NOMO-1 treated with DMSO at 0.1 percent for 48 hours (cell line): ENCODE data around the gene ACTR3.

Source experiments
- DNase-seq: peaks from one replicate; lab custom pipeline; 2025; ENCODE audit not compliant: unreplicated experiment; lab: John Stamatoyannopoulos, UW

ACTR3 gene

DNA sequence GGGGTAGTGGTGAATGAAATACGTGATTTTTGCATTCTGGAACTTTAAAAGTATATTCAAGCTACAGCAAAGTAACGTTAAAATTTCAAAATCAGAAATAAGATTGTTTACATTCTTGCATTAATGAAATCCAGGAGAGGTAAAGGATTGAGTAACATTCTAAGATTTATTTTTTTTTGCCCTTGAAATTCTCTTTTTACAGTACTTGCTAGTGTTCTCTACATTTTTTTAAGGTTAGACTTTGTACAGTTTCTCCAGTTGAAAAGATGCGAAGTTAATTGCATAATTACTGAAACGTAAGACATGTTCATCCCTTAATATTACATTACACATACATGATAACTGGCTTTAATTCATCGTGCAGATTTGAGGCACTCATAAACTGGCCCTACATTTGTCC lies 74.5 kb downstream of the ACTR3 start:
- DNase-seq: no peak

DNA sequence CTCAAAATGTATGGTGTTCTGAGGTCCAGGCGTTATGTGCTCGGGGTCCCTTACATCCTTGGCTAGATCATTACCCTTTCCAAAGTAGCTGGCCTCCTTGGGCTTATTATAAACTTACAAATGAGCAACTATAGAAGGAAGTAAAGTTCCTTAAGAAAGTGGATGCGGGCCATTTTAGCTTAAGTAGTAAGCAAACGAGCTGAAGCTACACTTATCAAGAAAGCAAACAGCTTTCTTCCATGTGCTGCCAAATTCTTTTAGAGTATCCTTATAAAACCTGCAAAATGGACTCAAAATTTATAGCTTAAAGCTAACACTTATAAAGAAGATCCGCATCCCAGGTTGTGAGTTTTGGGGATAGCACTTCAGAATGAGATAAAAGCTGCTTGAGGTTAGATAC lies 75.3 kb downstream of the ACTR3 start:
- no peak for DNase-seq

GRCh38 chr2:113965644-113966043 lies 75.8 kb downstream of the ACTR3 start:
- peak; percentile 53 for DNase-seq

- no peak for DNase-seq
These were observed 76.3 kb downstream of the ACTR3 start for GRCh38 chr2:113966171-113966570.

DNA sequence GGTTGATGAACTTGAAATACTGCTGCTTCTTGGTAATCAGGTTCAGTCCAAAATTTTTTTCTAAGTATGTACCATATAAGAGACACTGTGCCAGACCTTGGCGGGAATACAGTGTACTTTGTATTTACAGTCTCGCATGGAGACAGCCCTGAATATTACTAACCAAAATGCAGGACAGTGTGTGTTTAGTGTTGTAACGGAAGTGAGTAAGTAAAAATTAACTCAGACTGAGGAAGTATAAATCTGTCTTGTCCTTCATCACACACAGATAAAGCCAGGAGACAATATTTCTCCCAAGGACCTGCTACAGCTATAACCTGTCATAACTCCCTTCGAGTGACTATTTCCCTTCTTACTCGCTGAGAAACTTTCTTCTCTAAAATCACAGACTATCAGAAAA lies 76.9 kb downstream of the ACTR3 start:
- DNase-seq: peak; percentile 50

DNA sequence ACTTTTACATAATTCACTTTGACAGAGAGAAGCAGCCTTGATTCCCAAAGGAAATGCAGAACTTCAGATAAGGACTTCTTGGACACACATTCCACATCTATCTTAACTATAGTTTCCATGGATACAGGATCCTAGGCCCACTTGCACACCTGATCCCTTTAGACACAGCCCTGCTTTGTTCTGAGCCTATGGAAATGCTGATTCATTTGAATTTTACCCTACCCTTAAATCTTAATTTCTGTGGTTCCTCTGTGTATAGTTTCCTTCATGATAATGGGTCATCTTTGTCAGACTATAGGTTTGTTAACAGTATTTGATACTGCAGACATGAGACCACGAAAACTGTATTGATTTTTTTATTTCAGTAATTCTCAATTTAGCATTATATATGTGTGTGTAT lies 77.4 kb downstream of the ACTR3 start:
- DNase-seq: no peak

- no peak for DNase-seq
These were observed 82.9 kb downstream of the ACTR3 start for GRCh38 chr2:113972766-113973165.

DNA sequence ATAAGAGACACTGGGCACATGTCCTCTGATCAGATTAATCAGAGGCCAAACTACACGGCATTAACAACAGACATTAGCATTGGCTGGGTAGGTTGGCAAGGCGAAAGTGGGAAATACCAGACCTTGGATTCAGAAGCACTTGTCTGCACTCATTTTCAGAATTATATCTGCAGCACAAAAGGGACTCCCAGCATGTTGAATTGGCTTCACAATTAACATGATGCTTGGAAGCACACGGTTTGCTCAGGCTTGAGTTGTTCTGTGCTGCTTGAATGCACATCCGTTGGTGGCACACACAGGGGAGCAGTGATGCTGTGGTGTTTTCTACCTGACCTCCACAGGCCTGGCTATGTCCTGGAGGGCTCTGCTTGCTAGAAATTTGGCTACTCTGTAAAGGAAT lies 83.9 kb downstream of the ACTR3 start:
- DNase-seq: no peak

GRCh38 chr2:113974727-113975126 lies 84.8 kb downstream of the ACTR3 start:
- DNase-seq: no peak

GRCh38 chr2:113976277-113976928 lies 86.5 kb downstream of the ACTR3 start:
- no peak for DNase-seq

GRCh38 chr2:113977060-113977659 lies 87.3 kb downstream of the ACTR3 start:
- DNase-seq: no peak

GRCh38 chr2:113977660-113978523 lies 88.0 kb downstream of the ACTR3 start:
- no peak for DNase-seq

DNA sequence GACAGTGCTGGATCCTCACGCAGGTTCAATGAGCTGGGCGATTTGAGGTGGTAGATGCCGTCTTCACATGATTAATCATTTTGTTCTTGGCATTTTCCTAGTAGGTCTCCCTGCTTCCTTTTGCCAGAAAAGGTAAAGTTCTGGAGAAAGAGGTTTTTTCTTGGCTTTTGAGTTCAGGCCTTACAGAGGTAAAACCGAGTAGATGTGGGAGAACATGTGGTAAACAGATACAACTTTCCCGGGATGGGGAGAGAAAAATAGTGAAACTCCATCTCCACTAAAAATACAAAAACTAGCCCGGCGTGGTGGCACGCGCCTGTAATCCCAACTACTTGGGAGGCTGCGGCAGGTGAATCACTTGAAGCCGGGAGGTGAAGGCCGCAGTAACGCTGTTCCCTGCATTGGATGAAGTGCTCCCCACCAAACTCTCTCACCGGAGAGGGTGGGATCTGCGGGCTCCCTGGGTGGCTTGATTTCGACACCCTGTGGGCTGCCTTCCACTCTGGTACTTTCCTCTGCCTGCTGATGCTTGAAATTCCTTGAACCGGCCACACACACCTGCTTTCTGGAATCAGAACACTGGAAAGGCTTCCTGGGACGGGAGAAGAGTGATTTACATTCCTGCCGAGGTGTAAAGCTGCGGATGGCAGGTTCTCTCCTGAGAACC lies 88.8 kb downstream of the ACTR3 start:
- no peak for DNase-seq

DNA sequence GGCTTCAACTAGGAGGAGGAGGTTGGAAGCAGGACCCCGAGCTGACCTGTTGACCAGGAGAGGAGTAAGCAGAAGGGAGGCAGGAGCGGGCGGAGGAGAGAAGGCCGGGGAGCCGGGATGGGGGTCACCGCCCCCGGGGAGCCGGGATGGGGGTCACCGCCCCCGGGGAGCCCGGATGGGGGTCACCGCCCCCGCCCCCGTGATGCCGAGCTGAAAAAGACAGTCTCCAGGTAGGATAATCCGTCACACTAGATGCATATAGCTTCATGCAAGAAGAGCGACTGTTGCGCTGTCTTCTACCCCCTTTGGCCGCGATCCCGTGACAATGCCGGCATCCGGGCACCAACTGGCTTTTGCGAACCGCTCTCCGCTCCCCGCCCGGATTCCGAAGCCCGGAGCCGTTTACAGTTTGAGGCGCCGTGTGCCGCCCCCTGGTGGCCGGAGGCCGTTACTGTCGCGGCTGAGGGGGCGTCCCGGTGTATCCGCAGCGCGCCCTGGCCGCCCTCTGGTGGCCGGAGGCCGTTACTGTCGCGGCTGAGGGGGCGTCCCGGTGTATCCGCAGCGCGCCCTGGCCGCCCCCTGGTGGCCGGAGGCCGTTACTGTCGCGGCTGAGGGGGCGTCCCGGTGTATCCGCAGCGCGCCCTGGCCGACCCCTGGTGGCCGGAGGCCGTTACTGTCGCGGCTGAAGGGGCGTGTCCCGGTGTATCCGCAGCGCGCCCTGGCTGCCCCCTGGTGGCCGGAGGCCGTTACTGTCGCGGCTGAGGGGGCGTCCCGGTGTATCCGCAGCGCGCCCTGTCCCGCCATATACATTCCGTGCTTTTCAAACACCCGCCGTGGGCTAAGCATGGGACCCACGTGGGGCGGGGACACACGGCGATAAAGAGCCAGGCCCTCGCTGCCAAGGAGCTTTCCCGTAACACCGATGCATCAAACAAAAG lies 89.6 kb downstream of the ACTR3 start:
- DNase-seq: no peak

- no peak for DNase-seq
These were observed 91.1 kb downstream of the ACTR3 start for GRCh38 chr2:113980946-113981345.

- DNase-seq: no peak
These were observed 91.7 kb downstream of the ACTR3 start for GRCh38 chr2:113981404-113982134.

- no peak for DNase-seq
These were observed 95.9 kb downstream of the ACTR3 start for GRCh38 chr2:113985554-113986397.

GRCh38 chr2:113986762-113987290 lies 96.9 kb downstream of the ACTR3 start:
- no peak for DNase-seq

- DNase-seq: no peak
These were observed 102.2 kb downstream of the ACTR3 start for GRCh38 chr2:113992090-113992489.
